NCI-H187 (cell line): ENCODE data around the gene ARMS2.

Experiments
- DNase-seq, 2 experiments: peaks; one replicate each; lab custom pipeline; 2025; lab: John Stamatoyannopoulos, UW

Gene ARMS2

GRCh38 chr10:122454071-122454470 is 382 bp upstream of the ARMS2 start:
- DNase-seq, result no peak

- no peak for DNase-seq
Observed at GRCh38 chr10:122455376-122456079, 1.1 kb downstream of the ARMS2 start.

DNA sequence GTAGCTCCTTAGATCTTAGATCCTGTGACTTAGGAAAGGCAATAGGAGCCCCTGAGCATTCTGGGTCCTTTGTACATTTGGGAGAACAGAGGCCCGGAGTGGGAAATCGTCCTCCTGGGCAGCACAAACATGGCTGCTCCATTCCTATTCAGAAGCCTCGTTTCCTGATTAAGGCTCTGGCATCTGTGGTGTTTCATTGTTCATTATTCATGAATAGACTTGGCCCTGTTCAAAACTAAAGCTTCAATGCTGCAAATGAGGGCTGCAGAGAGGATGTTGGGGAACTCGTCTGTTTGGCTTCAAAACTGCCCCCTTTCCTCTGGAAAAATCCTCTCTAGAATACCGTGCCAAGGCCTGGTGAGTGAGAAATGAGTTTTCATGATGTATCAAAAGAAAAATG is 3.5 kb downstream of the ARMS2 start:
- DNase-seq, result no peak

- DNase-seq, result no peak
Observed at GRCh38 chr10:122458693-122459092, 4.2 kb downstream of the ARMS2 start.

GRCh38 chr10:122459561-122460273 is 5.3 kb downstream of the ARMS2 start:
- DNase-seq, result no peak

GRCh38 chr10:122460891-122461293 is 6.4 kb downstream of the ARMS2 start:
- no peak for DNase-seq

GRCh38 chr10:122461367-122461728 is 6.9 kb downstream of the ARMS2 start, which contains the start of gene HTRA1:
HTRA1 (plus strand) TSS chr10:122461553; CDS start chr10:122461653, 100 bp downstream.
- no peak for DNase-seq

DNA sequence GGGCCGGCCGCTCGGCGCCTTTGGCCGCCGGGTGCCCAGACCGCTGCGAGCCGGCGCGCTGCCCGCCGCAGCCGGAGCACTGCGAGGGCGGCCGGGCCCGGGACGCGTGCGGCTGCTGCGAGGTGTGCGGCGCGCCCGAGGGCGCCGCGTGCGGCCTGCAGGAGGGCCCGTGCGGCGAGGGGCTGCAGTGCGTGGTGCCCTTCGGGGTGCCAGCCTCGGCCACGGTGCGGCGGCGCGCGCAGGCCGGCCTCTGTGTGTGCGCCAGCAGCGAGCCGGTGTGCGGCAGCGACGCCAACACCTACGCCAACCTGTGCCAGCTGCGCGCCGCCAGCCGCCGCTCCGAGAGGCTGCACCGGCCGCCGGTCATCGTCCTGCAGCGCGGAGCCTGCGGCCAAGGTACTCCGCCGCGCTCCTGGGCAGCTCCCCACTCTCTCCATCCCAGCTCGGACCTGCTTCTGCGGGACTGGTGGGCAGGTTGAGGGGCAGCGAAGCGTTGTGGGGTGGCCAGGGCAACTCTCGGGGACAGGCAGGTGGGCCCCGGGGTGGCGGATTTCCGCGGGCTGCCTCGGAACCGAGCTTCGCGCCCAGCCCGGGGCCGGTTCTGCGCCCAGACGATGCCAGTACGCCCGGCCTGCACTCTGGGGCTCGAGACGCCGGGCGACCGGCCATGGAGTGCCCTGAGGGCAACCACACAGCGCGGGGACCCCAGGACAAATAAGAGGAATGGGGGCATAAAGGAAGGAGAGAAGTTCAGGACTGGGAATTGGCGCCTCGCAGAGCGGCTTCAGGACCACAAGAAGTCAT is 7.5 kb downstream of the ARMS2 start:
- no peak for DNase-seq

DNA sequence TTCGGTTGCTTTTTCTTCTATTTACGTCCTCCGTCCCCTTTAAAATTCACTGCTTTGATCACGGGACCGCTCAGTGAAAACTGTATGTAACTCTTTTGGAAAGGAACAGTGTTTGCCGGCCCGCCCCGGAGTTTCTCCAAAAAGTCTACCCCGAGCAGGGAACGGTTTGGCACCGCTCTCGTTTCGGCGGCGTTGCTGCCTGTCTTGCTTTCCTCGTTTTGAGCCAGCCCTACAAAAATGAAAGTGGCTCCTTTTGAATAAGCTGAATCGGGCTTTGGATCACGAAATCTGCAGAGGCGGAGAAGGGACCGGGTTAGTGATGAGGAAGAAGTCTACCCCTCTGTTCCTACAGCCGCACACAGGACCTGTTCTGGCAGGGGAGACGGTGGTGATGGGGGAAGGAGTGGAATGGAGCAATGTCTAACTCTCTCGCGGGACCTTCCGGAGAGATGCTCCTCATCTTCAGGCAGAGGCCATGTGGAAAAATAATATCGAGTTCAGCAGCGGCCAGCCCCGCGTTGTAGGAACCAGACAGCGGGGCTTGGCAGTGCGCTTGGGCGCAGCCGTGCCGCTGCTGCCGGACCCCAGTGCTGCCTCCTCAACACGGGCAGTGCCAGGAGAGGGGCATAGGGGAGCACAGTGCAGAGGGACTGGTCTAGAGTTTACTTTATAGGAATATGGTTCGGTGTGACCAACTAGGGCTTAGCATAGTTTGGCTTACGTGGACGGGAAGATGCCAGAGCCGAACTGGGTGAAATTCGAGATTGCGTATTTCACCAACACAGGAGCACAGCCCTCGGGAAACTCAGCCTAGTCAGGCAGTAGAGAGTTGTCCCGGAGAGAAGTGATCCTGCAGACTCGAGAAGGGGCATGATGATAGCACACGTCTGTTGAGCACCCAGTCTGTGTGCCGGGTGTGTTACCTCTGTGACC is 8.3 kb downstream of the ARMS2 start:
- DNase-seq, result no peak

- no peak for DNase-seq
Observed at GRCh38 chr10:122463466-122464249, 9.2 kb downstream of the ARMS2 start.

DNA sequence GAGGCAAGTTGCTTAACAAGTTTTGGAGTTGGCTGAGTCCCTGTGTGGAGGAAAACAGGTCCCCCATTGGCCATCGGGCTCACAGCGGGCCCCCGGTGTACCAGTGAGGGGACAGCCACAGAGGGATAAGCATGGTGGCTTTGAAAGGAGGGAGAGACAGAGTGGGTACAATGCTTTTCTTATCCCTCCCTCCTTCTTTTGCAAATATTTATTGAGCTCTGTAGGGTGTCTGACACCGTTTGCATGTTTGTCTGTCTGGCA is 9.7 kb downstream of the ARMS2 start:
- no peak for DNase-seq

DNA sequence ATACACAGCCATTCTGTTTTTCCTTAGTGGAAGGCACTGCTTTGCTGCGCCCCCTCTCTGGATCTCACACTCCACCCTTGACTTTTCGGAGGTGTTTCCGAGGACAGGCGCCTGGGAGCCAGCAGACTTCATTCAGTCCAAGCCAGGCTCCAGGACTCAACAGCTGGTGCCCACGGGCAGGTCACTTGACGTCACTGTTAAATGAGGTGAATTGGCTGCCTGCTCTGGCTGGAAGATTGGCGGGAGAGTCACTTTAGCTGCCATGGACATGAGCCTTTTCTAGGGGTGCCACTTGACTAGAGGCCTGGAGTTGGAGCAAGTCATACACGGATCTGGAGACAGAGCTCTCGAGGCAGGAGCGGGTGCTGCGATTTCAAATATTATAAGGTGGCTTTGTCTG is 10.1 kb downstream of the ARMS2 start:
- DNase-seq, result no peak

DNA sequence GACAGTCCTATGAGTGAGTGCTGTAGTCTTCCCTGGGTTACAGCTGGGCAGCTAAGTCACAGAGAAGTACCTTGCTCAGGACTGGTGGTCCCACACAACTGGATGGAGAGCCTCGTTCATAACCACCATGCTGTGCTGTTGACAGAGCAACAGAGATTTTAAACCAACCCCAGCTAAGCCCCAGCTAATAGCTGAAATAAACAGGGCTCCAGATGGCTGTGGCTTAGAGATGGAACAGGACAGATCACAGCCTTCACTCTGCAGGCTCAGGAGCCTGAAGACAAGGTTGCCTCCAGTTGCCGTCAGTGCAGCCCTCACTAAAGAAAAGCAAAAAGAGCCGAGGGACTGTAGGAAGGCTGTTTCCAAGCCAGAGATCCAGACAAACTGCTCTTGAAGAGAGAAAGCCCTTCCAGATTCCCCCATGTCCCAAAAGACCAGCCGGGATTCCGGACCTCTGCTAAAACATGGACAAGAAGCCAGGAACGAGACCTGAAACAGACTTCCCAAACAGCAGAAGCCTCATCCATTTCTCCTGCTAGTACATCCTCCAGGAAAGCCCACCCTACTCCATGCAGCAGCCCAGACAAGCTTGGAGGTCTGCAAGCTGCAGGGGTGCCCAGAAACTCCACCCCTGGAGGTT is 11.1 kb downstream of the ARMS2 start:
- DNase-seq, result no peak

GRCh38 chr10:122466951-122467381 is 12.5 kb downstream of the ARMS2 start:
- no peak for DNase-seq

DNA sequence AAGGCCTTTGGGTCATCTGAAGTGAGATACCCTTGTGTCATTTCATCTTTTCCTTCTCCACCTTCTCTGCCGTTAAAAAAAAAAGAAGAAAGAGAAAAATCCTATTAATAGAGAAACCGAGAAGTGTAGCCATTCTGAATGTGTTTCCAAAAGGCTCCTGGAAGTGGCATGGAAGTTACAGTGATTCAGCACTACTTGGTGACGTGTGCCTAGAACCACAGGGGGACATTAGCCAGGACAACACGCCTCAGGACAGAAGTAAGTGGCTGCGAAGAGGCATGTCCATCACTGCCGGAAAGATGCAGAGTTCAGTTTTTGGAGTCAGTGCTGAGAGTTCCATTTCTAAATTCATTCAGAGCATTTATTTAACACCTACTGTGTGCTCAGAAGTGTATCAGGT is 13.2 kb downstream of the ARMS2 start:
- DNase-seq, result no peak

DNA sequence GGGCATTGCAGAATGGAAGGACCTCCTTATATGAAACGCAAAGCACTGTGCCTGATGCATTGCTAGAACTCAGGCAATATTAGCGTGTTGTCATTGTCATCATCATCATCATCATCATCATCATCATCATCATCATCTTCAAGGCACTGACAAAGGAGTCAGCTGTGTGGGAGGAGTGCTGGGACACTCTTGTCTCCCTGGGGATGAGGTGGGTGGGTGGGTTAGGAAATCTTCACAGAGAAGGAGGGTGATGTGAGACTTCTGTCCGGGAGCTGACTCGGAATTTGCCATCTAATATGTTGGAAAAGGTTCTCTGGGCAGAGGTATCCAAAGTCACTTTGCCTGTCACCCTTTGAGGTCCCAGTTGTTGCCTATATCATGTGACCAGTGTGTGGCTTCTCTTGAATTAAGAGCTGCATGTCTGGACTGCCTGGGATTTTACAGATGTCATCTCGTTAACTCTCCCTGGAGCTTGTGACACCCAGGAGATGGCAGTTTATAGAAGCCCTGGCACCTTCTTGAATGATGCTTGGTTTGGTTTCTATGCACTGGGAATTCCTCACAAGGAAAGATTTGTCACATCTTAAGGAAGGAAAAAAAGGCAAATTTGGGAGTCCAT is 14.0 kb downstream of the ARMS2 start:
- no peak for DNase-seq

DNA sequence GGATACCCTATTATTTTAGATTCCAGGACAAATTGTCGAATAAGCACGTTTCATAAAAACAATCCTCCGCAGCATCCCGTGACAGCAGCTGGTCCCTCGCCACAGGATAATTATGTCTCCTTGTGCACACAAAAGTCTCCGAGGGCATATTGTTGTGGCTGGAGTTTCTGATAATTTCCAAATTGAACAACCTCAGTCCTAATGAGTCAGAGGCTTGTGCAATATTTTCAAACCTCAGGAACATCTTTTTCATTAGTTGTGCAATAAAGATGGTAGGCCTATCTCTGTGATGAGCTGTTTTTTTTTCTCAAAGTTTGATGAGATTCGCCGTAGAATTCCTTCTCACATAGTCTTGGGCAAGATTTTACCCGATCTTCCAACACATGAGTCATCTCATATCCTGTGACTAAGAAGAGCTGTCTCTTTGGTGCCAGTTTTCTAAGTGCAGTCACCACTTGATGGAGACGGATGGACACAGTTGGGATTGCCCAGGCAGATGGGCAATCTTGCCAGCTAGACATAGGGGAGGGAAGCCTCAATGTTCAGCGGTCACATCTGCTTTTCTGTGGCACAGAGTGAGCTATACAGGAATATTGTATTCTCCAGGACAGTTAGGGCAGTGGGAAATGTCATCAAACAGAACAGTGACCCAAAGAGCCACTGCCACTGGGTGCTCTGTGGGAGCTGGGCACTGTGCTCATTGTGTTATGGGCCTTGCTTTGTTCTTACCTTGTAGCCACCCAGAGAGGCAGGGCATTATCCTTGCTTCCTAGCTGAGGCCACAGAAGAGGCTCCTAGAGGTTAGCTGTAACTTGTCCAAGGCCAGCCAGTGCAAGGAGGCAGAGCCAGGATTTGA is 14.7 kb downstream of the ARMS2 start:
- DNase-seq, result no peak

- no peak for DNase-seq
Observed at GRCh38 chr10:122469848-122470247, 15.4 kb downstream of the ARMS2 start.

GRCh38 chr10:122471531-122472177 is 17.2 kb downstream of the ARMS2 start:
- no peak for DNase-seq
